Epithelial cell of umbilical artery (primary cell): ENCODE results near the gene RAB7B. TPM values are rescaled to one million over a fixed set of nuclear protein-coding genes. Genes with fewer than 3 reads are reported as not detected.

Source experiments
- total RNA-seq: library from RNA; depleted of rRNA; stranded (reverse); fragments of >200 nt; gene quantifications from 2 replicates; pipeline ENCODE4 v1.2.3, GENCODE V29; 2014

The RAB7B gene, protein sequence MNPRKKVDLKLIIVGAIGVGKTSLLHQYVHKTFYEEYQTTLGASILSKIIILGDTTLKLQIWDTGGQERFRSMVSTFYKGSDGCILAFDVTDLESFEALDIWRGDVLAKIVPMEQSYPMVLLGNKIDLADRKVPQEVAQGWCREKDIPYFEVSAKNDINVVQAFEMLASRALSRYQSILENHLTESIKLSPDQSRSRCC
- 0.15 TPM in 1 of 2 replicates, not detected in the other for total RNA-seq

DNA sequence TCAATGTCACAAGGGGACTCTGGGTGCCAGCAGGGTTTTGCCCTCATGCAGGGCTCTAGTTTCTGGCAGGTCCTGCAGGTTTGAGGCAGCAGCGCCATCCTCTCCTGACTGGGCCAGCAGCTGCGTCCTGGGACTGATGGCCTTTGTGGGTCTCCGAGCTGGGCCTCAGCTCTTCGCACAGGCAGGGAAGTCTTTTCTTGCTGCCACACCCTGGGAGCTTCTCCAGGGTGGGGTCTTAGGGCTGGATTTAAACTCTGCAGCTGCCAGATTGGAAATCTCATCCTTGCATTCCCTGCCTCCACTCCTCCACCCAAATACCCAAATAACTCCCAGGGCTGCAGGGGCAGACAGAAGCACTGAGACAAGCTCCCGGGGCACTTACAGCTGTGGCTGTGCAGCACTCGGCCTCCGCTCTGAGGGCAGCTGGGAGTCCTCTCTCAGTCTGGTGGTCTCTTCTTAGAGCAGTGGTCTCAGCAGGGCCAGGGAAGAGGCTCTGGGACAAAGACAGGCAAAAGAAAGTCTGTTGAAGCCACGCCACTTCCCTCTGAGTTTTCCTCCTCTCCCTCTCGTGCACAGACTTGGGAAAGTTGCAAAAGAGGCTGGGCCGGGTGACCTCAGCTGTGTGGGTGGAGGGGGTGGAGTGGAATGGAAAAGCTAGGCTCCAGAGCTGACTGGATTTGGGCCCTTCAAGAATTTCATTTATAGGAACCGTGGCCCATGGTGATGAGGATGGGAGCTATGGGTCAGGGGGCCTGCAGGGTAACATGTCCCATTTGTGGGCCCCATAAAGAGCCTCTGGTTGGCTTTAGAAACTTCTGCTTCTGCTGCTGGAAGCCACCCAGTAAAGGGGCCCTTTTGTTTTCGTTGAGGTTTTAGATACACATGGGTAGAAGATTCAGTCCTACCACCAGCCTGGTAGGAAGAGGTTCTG is at the start of gene RAB7B:
Gene RAB7B, minus strand, starts transcription at position 525 of the 931 bp plus-strand sequence. CDS start 9,260 bp downstream, outside the sequence.

DNA sequence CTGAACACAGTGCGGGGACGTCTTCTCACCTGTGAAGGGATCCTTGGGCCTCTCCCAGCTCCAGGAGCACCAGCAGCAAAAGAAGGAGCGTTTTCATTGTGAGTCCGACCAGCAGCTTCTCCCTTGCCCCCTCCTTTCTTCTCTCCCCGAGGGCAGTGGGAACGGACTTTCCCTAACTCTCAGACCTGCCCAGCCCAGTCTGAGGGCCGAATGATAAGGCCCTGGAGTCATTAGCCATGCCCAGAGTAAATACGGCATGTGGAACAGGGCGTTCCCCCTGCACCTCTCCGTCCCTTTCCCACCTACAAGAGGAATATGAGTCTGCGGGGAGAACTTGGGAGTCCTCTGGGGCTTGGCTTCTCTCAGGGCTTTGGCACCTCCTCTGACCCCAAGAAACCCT is 20.5 kb upstream of the RAB7B start, which contains the start of gene CTSE:
Gene CTSE, minus strand, starts transcription at position 201 of the 400 bp plus-strand sequence. Its CDS starts 104 bp downstream, at position 97.

DNA sequence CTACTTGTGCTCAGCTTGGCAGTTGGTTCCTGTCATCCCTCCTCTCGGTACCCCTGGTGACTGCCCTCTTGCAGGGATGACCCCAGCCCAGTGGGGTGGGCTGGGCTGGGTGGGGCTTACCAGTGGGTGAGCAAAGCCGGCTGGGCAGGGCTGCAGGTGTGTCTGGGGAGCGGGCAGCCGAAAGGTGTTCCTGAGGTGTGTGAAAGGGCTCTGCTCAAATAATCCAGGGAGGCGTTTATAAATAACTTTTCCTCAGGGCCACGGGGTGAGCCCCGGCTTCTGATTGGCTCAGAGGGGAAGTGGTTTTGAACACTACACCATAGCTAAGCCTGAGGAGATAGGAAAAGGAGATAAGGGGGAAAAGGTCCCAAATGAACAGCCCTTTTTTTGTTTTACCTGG is 60.0 kb downstream of the RAB7B start, which contains the start of gene SLC26A9:
Gene SLC26A9, minus strand, starts transcription at position 212 of the 400 bp plus-strand sequence. CDS start 7,636 bp downstream, outside the sequence.

Other genes with a start within 250 kb of the RAB7B start
- 19.5 and 30.7 TPM in 2 replicates for gene RAB29, start 227.9 kb downstream of the RAB7B start, total RNA-seq
- gene SLC41A1, start 190.2 kb downstream of the RAB7B start, total RNA-seq: 12.3 and 21.3 TPM in 2 replicates
- gene PM20D1, start 153.3 kb downstream of the RAB7B start, total RNA-seq: not detected in 2 replicates
- not detected in 2 replicates for gene SLC26A9, start 59.9 kb downstream of the RAB7B start, total RNA-seq
- not detected in 2 replicates for gene CTSE, start 20.5 kb upstream of the RAB7B start, total RNA-seq
- not detected in 2 replicates for gene RHEX, start 49.8 kb upstream of the RAB7B start, total RNA-seq
- gene AVPR1B, start 114.0 kb upstream of the RAB7B start, total RNA-seq: not detected in 2 replicates
- gene FAM72A, start 199.4 kb upstream of the RAB7B start, total RNA-seq: 3.2 and 5.2 TPM in 2 replicates
- 51.3 and 87.2 TPM in 2 replicates for gene SRGAP2, start 200.1 kb upstream of the RAB7B start, total RNA-seq